NCI-H2196 treated with DMSO at 0.1 percent for 48 hours (cell line): ENCODE measurements around the gene CBL.
"Not testable (repeated sequence)": the region's sequence is repeated elsewhere in the genome, so short reads cannot be mapped to it uniquely, and the experiment has no call there.

Source experiments
- DNase-seq: peaks from one replicate; lab custom pipeline; 2025; ENCODE audit not compliant: unreplicated experiment; lab: John Stamatoyannopoulos, UW

CBL gene

GRCh38 chr11:119184399-119184798 lies 21.7 kb upstream of the CBL start:
- not testable (repeated sequence) for DNase-seq

DNA sequence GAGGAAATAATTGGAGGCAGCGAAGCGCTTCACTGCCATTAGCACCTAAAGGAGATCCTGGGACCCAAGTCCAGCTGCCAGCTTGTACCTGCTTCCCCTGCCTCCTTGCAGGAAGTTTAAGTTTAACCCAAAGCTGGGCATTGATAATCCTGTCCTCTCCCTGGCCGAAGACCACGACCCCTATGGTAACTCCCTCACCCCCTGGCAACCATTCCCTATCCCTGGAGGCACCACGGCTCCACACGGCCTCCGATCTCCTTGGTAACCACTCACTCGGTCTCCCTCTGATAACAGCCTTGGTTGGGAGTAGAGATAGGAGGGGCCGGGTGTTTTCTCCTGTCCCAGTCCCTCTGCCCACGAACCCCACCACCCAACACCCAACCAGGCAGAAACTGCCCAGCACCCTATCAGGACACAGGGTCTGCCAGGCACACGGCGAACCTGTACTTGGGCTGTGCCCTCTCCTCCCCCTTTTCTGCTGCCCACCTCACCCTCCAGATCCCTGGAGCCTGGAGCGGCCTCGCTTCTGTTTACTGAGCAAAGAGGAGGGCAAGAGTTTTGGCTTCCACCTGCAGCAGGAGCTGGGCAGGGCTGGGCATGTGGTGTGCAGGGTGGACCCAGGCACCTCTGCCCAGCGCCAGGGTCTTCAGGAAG lies 20.0 kb upstream of the CBL start:
- no peak for DNase-seq

GRCh38 chr11:119187123-119187892 lies 18.8 kb upstream of the CBL start:
- no peak for DNase-seq

GRCh38 chr11:119188067-119188466 lies 18.1 kb upstream of the CBL start:
- DNase-seq, result no peak

DNA sequence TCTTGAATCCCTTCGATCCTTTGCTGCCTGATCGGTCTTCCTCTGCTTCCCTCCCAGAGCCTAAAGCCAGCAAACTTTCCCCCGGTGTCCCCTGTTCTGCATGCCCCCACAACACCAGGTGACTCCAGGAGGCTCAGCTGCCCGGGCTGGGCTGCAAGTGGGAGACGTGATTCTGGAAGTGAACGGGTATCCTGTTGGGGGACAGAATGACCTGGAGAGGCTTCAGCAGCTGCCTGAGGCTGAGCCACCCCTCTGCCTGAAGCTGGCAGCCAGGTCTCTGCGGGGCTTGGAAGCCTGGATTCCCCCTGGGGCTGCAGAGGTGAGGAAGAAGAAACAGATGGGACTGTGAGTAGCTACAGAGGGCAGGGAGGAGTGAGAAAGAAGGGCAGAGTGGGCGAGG lies 17.3 kb upstream of the CBL start:
- no peak for DNase-seq

- no peak for DNase-seq
Observed at GRCh38 chr11:119189393-119189792, 16.7 kb upstream of the CBL start.

DNA sequence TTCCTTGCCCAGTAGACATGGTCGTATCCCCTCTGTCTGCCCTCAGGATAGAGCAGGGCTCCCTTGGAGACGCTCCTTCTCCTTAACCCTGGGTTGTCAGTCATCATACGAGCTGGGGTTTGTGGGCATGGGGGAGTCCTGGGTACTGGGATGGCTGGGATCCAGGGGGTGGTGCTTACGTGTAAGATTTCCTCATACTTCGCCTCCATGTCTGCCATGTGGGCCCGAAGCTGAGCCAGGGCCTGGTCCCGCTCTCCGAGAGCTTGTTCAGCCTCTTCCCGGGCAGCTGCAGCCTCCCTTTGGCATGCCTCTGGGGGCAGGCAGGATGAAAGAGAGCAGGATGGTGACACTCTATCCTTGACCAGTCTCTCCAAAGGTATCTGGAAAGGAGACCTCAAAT lies 15.6 kb upstream of the CBL start:
- no peak for DNase-seq

DNA sequence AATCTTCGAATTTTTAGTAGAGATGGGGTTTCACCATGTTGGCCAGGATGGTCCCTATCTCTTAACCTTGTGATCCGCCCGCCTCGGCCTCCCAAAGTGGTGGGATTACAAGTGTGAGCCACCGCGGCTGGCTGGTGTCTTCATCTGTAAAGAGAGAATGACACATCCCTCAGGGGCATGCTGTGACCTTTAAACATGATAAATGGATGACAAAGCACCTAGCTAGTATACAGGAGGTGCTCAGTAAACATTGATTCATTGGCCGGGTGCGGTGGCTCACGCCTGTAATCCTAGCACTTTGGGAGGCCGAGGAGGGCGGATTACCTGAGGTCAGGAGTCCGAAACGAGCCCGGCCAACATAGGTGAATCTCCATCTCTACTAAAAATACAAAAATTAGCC lies 14.9 kb upstream of the CBL start:
- DNase-seq, result not testable (repeated sequence)

GRCh38 chr11:119192111-119192510 lies 14.0 kb upstream of the CBL start:
- DNase-seq, result no peak

DNA sequence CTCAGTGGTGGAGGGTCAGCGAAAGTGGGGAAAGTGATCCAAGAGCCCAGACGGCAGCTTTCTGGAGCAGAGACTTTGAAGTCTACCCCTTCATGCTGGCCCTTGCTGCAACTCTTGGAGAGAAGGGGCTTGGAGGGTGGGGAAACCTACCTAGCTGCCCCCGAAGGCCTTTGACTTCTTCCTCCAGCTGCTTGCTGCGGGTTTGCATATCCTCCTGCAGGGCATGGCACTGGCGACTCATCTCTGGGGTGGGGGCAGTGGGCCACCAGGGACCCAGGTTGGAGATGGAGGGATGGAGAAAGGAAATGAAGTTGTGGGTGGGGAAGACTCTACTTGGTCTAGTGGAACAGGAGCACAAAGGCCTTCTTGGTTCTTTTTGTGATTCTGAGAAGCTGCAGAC lies 13.1 kb upstream of the CBL start:
- DNase-seq, result no peak

GRCh38 chr11:119193626-119194025 lies 12.5 kb upstream of the CBL start:
- DNase-seq, result no peak

DNA sequence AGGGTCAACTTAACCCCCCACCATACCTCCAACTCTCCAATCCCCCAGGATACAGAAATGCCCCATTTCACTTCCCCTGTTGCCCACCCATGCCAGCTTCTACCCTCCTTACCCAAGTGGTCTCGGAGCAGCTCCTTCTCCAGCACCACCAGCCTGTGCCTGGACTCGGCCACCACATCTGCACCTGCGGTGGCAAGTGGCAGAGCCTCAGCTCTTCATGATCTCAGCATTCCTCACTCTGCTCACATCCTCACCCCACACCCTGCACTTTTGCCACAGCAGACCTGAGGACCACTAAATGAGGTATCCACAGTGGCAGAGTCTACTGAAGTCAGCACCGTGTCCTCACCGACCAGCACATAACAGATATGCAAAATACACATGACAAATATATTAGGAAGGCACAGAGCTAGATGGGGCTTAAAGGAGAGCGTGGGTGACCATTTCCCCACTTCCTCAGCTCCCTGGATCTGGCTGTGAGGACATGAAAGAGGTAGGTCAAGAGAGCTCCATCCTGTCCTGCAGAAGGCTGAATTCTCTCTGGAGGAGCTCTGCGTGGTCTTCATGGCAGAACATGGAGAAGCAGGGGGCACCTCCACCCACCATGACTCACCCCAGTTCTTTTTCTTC lies 11.2 kb upstream of the CBL start:
- no peak for DNase-seq

- DNase-seq, result peak; percentile 48
Observed at GRCh38 chr11:119195680-119196079, 10.5 kb upstream of the CBL start.

DNA sequence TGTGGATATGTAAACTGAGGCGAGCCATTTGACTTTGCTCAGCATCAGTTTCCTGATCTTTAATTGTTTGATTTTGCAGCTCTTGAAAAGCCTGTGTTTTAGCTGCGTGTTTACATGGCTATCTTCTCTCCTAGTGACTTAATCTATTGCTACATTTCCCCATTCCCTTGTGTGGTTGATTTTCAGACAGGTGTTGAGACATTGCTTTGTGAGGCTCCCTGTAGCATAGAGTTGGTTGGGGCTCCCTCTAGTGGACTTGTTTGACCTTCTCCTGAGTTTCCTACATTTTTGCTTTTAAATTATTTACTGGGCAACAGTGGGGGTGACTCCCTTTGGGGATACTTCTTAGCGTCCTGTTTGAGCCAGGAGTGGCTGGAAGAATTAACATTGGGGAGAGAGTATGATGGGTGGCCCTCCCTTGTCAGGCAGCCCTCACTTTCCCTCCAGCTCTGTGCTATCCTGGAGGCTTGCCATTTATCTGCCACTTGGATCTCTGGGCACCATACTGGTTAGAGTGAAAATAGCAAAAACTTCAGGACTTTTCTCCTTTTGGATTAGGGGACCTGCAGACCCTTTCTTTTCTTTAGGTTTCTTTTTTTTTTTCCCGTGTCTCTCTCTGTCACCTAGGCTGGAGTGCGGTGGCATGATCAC lies 9.2 kb upstream of the CBL start:
- DNase-seq, result peak; percentile 85

GRCh38 chr11:119198925-119199324 lies 7.2 kb upstream of the CBL start:
- no peak for DNase-seq

DNA sequence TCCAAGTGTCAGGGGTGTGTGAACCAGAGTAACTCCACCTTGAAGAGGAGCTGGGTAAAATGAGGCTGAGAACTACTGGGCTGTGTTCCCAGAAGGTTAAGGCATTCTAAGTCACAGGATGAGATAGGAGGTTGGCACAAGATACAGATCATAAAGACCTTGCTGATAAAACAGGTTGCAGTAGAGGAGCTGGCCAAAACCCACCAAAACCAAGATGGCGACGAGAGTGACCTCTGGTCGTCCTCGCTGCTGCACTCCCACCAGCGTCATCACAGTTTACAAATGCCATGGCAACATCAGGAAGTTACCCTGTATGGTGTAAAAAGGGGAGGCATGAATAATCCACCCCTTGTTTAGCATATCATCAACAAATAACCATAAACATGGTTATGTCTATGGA lies 4.9 kb upstream of the CBL start:
- not testable (repeated sequence) for DNase-seq

- DNase-seq, result no peak
Observed at GRCh38 chr11:119202554-119202953, 3.6 kb upstream of the CBL start.

GRCh38 chr11:119204066-119204465 lies 2.1 kb upstream of the CBL start:
- no peak for DNase-seq

GRCh38 chr11:119205080-119205479 lies 1.1 kb upstream of the CBL start:
- no peak for DNase-seq

DNA sequence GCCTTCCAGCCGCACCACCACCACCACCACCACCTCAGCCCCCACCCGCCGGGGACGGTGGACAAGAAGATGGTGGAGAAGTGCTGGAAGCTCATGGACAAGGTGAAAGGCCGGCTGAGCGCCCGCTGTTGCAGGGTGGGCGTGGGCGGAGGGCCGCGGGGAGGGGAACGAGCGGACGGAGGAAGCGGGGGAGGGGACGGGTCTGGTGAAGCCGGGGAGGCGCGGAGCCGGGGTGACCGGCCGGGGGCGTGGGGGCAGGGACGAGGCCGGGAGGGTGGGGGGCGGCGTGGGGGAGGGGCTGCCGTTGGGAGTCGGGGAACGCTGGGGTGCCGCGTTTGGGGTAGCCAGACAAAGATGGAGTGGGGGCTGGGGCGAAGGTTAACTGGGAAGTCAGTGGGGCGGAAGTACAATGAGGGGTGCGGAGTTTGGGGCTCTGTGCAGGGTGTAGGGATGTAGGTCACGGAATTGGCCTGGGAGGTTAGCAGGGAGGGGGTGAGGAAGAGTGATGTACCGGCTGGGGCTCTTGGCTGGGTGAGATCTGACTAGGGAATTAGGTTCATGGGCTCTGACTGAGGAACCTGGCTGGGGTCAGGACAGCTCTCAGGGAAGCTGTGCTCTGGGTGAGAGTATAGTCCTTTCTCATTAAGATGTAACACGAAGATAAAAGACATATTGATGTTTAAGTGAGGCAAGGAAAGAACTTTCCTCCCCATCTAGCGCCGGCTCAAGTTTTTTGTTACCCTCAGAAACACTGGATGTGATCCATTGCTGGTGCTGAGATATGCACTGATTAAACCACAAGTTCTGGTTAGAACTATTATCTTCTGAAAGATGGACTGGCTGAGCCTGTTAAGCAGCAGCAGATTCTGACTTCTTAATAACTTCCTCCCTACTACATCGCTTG lies 624 bp downstream of the CBL start:
- no peak for DNase-seq
